Liver (tissue), 9 donors: ENCODE measurements around the gene FLNB. TPM values are rescaled to one million over a fixed set of nuclear protein-coding genes. Genes with fewer than 3 reads are reported as not detected.

Experiments
- DNase-seq: peaks from one replicate; pipeline ENCODE4 v3.0.0-alpha.2; 2017; ENCODE audit warnings: low spot score
- H3K27ac ChIP-seq, 2 donors: one replicate each; pipeline ENCODE4 v1.7.0; 2013; ENCODE audit warnings: inconsistent platforms in 2 of 2, low read length in 2 of 2, control low read depth in 1 of 2, low read depth in 1 of 2, mild to moderate bottlenecking in 1 of 2
- H3K27me3 ChIP-seq, 4 donors: one replicate each; pipeline versions ENCODE4 v1.6.1 to v1.7.0; 2013; ENCODE audit warnings: low read length in 3 of 4, inconsistent platforms in 1 of 4, mild to moderate bottlenecking in 1 of 4, moderate library complexity in 1 of 4; ENCODE audit not compliant: control insufficient read depth in 4 of 4, insufficient read depth in 4 of 4
- H3K36me3 ChIP-seq, 4 donors: one replicate each; pipeline versions ENCODE4 v1.6.1 to v1.7.0; 2013; ENCODE audit warnings: low read length in 3 of 4, mild to moderate bottlenecking in 3 of 4, low read depth in 1 of 4, moderate library complexity in 1 of 4; ENCODE audit not compliant: control insufficient read depth in 4 of 4, insufficient read depth in 3 of 4
- H3K4me1 ChIP-seq, 4 donors: one replicate each; pipeline versions ENCODE4 v1.6.1 to v1.7.0; 2013; ENCODE audit warnings: low read length in 3 of 4, mild to moderate bottlenecking in 3 of 4, moderate library complexity in 1 of 4; ENCODE audit not compliant: control insufficient read depth in 4 of 4, insufficient read depth in 4 of 4
- H3K4me3 ChIP-seq, 3 donors: one replicate each; pipeline versions ENCODE4 v1.6.1 to v1.7.0; 2013; ENCODE audit warnings: low read length in 3 of 3, control low read depth in 1 of 3, low read depth in 1 of 3, mild to moderate bottlenecking in 1 of 3
- H3K9ac ChIP-seq, 2 donors: one replicate each; pipeline ENCODE4 v1.7.0; 2013; ENCODE audit warnings: low read length in 2 of 2, mild to moderate bottlenecking in 2 of 2, moderate library complexity in 2 of 2, control low read depth in 1 of 2, low read depth in 1 of 2
- H3K9me3 ChIP-seq, 4 donors: one replicate each; pipeline versions ENCODE4 v1.6.1 to v1.7.0; 2013; ENCODE audit warnings: low read length in 3 of 4; ENCODE audit not compliant: control insufficient read depth in 4 of 4
- EGR1 ChIP-seq, 2 donors: IDR thresholded peaks; 2 replicates each; pipeline ENCODE4 v1.6.1; 2016 to 2018; ENCODE audit warnings: antibody characterized with exemption in 2 of 2, low read depth in 2 of 2
- FOXA1 ChIP-seq: IDR thresholded peaks from 2 replicates; pipeline ENCODE4 v1.6.1; 2016; ENCODE audit warnings: antibody characterized with exemption
- FOXA2 ChIP-seq: IDR thresholded peaks from 2 replicates; pipeline ENCODE4 v1.6.1; 2016; ENCODE audit warnings: antibody characterized with exemption
- GABPA ChIP-seq, 2 donors: IDR thresholded peaks in 1 of 2; conservative IDR thresholded peaks in 1 of 2; 2 replicates each; pipeline ENCODE4 v1.6.1; 2016; ENCODE audit warnings: antibody characterized with exemption in 2 of 2, mild to moderate bottlenecking in 1 of 2, moderate library complexity in 1 of 2
- HNF4A ChIP-seq, 2 donors: conservative IDR thresholded peaks; 2 replicates each; pipeline ENCODE4 v1.6.1; 2016; ENCODE audit warnings: antibody characterized with exemption in 2 of 2, mild to moderate bottlenecking in 2 of 2
- HNF4G ChIP-seq: IDR thresholded peaks from 2 replicates; pipeline ENCODE4 v1.6.1; 2016; ENCODE audit warnings: antibody characterized with exemption
- JUND ChIP-seq, 2 donors: IDR thresholded peaks; 2 replicates each; pipeline ENCODE4 v1.6.1; 2016; ENCODE audit warnings: antibody characterized with exemption in 2 of 2
- NR2F2 ChIP-seq: IDR thresholded peaks from 2 replicates; pipeline ENCODE4 v1.6.1; 2016; ENCODE audit warnings: antibody characterized with exemption
- RAD21 ChIP-seq, 2 donors: IDR thresholded peaks; 2 replicates each; pipeline ENCODE4 v1.6.1; 2016; ENCODE audit warnings: antibody characterized with exemption in 2 of 2, mild to moderate bottlenecking in 2 of 2
- RXRA ChIP-seq, 2 donors: IDR thresholded peaks; 2 replicates each; pipeline ENCODE4 v1.6.1; 2017 to 2018; ENCODE audit warnings: antibody characterized with exemption in 2 of 2, mild to moderate bottlenecking in 1 of 2
- SP1 ChIP-seq: IDR thresholded peaks from 2 replicates; pipeline ENCODE4 v1.6.1; 2018; ENCODE audit warnings: antibody characterized with exemption, mild to moderate bottlenecking
- TAF1 ChIP-seq: conservative IDR thresholded peaks from 2 replicates; pipeline ENCODE4 v1.6.1; 2016; ENCODE audit warnings: antibody characterized with exemption, mild to moderate bottlenecking
- YY1 ChIP-seq: IDR thresholded peaks from 2 replicates; pipeline ENCODE4 v1.6.1; 2016; ENCODE audit warnings: antibody characterized with exemption, mild to moderate bottlenecking
- WGBS: extraction: QIAGEN DNeasy Blood & Tissue Kit; methylation state at CpG from one replicate; pipeline ENCODE4 v1.1.7; 2013; 5-methylcytosine and 5-hydroxymethylcytosine counted together
- polyA plus RNA-seq, 2 donors: library from polyadenylated mRNA; stranded (reverse) in 1 of 2; unstranded in 1 of 2; fragments of 200-250 nt in 1 of 2; fragments of >200 nt in 1 of 2; fragmentation: Nextera tagmentation in 1 of 2; extraction: Ambion mirVana in 1 of 2; gene quantifications; one replicate each; pipeline versions ENCODE4 v1.2.1 to v1.2.3, GENCODE V29; 2013 to 2015
- total RNA-seq, 2 donors: library from RNA; depleted of rRNA; stranded (reverse); fragments of >200 nt; gene quantifications; one replicate each; pipeline ENCODE4 v1.2.3, GENCODE V29; 2014
- TF ChIP-seq, protein P1 (sequence below): IDR thresholded peaks from 2 replicates; pipeline ENCODE4 v1.6.1; 2016; ENCODE audit warnings: antibody characterized with exemption
- TF ChIP-seq, protein P2 (sequence below): IDR thresholded peaks from 2 replicates; pipeline ENCODE4 v1.6.1; 2016; ENCODE audit warnings: antibody characterized with exemption, mild to moderate bottlenecking
- TF ChIP-seq, protein P3 (sequence below): IDR thresholded peaks from 2 replicates; pipeline ENCODE4 v1.6.1; 2016; ENCODE audit warnings: antibody characterized with exemption
- TF ChIP-seq, protein P4 (sequence below): IDR thresholded peaks from 2 replicates; pipeline ENCODE4 v1.6.1; 2016; ENCODE audit warnings: antibody characterized with exemption
- TF ChIP-seq, protein P5 (sequence below): fragments of 150-350 bp; IDR thresholded peaks from 2 replicates; pipeline ENCODE4 v1.5.1; 2017; ENCODE audit warnings: improper control_type of control experiment, low read depth, low read length; ENCODE audit not compliant: missing input control
- donor health status: healthy.
- donor health status: healthy.
- donor health status: healthy.
- donor health status: healthy.
- donor health status: healthy.

FLNB gene
- total and polyA plus RNA-seq, 4 donors = 22.9 to 124 (median 44.3) TPM

DNA sequence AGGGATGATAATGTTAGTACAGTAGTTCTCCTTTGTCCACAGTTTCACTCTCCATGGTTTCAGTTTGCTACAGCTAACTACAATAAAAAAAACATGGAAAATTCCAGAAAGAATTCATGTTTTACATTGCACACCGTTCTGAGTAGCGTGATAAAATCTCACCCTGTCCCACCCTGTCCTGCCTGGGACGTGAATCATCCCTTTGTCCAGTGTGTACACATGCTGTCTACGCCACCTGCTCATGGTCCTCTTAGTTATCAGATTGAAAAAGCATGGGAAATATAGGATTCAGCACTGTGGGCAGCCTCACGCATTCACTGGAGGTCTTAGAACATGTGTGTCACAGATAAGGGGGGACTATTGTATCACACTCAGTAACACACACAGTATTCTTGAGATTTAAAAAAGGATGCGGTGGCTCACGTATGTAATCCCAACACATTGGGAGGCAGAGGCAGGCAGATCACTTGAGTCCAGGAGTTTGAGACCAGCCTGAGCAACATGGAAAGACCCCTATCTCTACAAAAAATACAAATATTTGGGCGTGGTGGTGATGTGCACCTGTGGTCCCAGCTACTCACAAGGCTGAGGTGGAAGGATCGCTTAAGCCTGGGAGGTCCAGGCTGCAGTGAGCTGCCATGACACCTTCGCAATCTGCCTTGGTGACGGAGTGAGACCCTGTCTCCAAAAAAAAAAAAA is 8.7 kb upstream of the FLNB start:
- H3K27me3 ChIP-seq = no peaks in the 10 kb centered on the region
- no peaks in the 10 kb centered on the region for H3K36me3 ChIP-seq
- no peak overlapping the region for H3K4me3 ChIP-seq
- no peak overlapping the region for H3K9ac ChIP-seq
- H3K4me1 ChIP-seq = peaks cover 0 to 6% (median 0%) of the 10 kb centered on the region in 4 donors
- no peaks in the 10 kb centered on the region for H3K9me3 ChIP-seq
- 92% methylated on average over 11 of the region's 11 CpGs for WGBS
- no peak for DNase-seq
- TF ChIP-seq RAD21 (IDR thresholded peaks at IDR 0.05) (no peak), RXRA (IDR thresholded peaks at IDR 0.05) (no peak), FOXA2 (no peak), HNF4A (conservative IDR thresholded peaks at IDR 0.05) (no peak), JUND (IDR thresholded peaks at IDR 0.05) (no peak), SP1 (no peak), NR2F2 (no peak), GABPA (IDR thresholded peaks at IDR 0.05 in 1 of 2, conservative IDR thresholded peaks at IDR 0.05 in 1 of 2) (no peak), EGR1 (IDR thresholded peaks at IDR 0.05; ENCODE audit: low read depth in 2 of 2) (no peak), TAF1 (no peak), YY1 (no peak), FOXA1 (no peak), HNF4G (no peak)
- TF ChIP-seq, protein P1, sequence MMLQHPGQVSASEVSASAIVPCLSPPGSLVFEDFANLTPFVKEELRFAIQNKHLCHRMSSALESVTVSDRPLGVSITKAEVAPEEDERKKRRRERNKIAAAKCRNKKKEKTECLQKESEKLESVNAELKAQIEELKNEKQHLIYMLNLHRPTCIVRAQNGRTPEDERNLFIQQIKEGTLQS = no peak
- TF ChIP-seq, protein P2, sequence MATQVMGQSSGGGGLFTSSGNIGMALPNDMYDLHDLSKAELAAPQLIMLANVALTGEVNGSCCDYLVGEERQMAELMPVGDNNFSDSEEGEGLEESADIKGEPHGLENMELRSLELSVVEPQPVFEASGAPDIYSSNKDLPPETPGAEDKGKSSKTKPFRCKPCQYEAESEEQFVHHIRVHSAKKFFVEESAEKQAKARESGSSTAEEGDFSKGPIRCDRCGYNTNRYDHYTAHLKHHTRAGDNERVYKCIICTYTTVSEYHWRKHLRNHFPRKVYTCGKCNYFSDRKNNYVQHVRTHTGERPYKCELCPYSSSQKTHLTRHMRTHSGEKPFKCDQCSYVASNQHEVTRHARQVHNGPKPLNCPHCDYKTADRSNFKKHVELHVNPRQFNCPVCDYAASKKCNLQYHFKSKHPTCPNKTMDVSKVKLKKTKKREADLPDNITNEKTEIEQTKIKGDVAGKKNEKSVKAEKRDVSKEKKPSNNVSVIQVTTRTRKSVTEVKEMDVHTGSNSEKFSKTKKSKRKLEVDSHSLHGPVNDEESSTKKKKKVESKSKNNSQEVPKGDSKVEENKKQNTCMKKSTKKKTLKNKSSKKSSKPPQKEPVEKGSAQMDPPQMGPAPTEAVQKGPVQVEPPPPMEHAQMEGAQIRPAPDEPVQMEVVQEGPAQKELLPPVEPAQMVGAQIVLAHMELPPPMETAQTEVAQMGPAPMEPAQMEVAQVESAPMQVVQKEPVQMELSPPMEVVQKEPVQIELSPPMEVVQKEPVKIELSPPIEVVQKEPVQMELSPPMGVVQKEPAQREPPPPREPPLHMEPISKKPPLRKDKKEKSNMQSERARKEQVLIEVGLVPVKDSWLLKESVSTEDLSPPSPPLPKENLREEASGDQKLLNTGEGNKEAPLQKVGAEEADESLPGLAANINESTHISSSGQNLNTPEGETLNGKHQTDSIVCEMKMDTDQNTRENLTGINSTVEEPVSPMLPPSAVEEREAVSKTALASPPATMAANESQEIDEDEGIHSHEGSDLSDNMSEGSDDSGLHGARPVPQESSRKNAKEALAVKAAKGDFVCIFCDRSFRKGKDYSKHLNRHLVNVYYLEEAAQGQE = no peak
- TF ChIP-seq, protein P3, sequence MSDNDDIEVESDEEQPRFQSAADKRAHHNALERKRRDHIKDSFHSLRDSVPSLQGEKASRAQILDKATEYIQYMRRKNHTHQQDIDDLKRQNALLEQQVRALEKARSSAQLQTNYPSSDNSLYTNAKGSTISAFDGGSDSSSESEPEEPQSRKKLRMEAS = no peak
- TF ChIP-seq, protein P4, sequence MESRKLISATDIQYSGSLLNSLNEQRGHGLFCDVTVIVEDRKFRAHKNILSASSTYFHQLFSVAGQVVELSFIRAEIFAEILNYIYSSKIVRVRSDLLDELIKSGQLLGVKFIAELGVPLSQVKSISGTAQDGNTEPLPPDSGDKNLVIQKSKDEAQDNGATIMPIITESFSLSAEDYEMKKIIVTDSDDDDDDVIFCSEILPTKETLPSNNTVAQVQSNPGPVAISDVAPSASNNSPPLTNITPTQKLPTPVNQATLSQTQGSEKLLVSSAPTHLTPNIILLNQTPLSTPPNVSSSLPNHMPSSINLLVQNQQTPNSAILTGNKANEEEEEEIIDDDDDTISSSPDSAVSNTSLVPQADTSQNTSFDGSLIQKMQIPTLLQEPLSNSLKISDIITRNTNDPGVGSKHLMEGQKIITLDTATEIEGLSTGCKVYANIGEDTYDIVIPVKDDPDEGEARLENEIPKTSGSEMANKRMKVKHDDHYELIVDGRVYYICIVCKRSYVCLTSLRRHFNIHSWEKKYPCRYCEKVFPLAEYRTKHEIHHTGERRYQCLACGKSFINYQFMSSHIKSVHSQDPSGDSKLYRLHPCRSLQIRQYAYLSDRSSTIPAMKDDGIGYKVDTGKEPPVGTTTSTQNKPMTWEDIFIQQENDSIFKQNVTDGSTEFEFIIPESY = no peak
- TF ChIP-seq, protein P5, sequence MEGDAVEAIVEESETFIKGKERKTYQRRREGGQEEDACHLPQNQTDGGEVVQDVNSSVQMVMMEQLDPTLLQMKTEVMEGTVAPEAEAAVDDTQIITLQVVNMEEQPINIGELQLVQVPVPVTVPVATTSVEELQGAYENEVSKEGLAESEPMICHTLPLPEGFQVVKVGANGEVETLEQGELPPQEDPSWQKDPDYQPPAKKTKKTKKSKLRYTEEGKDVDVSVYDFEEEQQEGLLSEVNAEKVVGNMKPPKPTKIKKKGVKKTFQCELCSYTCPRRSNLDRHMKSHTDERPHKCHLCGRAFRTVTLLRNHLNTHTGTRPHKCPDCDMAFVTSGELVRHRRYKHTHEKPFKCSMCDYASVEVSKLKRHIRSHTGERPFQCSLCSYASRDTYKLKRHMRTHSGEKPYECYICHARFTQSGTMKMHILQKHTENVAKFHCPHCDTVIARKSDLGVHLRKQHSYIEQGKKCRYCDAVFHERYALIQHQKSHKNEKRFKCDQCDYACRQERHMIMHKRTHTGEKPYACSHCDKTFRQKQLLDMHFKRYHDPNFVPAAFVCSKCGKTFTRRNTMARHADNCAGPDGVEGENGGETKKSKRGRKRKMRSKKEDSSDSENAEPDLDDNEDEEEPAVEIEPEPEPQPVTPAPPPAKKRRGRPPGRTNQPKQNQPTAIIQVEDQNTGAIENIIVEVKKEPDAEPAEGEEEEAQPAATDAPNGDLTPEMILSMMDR = no peak
- H3K27ac ChIP-seq = no peak overlapping the region
